Stimulated activated CD4-positive, alpha-beta T cell treated with anti-CD3 and anti-CD28 coated beads, Interleukin-12 subunit alpha, Interleukin-12 subunit beta, amount 100 ng/mL, for 24 hours (primary cell): ENCODE data around the gene NRCAM.

Source experiments
- DNase-seq, 2 experiments: peaks; one replicate each; pipeline ENCODE4 v3.0.0-alpha.2; 2020; ENCODE audit warnings: low read depth in 2 of 2

NRCAM gene

DNA sequence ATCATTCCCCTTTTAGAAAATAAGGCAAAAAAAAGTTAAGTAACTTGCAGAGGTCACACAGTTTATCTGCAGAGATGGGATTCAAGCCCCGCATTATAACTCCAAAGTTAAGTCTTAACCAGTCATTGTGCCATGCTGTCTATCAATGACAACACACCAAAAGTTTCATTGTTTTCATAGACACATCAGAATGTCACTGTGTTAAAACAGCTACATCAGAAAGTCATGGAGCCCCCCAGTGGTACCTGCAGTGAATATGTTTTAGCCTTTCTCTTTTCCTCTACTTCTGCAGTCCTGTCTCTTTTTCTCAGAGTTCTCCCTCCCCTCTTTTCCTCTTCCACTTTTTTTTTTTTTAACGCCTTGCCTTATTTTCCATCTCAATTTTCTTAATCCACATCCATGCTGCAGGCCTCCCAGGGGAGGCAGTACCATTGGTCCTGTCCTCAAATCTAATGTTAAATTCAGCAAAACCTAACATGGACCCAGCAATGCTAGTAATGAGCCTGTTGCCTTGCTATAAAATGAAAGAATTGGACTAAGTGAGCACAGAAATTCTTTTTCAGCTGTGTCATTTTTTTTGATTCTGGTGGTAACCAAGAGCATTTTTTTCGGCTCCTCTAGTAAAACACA lies 3.8 kb upstream of the NRCAM start:
- DNase-seq = no peak

DNA sequence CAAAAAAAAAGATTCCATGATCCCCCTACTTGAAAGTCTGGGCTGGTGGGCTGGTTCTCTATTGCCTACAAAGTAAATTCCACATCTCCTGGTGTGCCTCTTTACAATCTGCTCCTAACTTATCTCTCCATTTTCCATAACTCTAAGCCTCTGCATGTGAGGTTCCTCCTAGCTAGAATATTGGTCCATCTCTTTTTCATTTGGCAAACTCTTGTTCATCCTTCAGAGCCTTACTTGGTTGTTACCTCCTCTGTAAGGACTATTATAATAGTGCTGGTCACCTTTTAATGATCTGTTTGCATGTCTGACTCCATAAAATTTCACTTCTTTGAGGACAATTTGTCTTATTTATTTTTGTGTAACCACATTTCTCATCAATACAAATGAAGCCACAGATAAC lies 1.6 kb upstream of the NRCAM start:
- no peak for DNase-seq

DNA sequence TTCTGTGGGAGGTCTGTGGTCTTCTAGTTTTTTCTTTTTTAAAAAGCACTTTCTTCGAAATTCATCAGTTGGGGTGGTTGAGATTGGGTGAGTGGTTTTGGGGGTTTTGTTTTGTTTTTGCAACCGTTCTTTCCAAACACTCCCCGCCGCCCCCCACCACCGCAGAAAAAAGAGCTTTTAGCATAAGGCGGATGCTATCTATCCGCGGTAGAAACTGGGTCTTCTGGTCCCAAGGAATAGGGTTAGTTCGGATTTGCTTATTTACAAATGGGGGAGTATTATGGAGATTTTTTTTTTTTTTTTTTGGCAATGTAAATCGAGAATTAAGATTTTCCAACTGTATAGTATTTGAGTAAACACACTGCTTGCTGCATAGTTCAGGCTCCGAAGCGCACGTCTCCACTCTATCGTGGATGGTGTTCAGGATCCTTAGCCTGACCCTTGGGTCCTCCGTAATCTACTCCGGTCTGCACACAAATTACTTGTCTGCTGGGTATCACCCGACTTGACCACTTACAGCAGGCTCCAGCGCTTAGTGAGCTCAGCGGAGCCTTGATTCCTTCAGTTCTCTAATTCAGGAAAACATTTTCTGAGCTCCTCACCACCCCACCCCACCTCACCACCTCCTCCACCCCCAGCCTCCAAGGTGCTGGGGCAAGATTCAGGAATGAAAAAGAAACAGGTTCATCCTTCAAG lies 757 bp upstream of the NRCAM start:
- DNase-seq = no peak

DNA sequence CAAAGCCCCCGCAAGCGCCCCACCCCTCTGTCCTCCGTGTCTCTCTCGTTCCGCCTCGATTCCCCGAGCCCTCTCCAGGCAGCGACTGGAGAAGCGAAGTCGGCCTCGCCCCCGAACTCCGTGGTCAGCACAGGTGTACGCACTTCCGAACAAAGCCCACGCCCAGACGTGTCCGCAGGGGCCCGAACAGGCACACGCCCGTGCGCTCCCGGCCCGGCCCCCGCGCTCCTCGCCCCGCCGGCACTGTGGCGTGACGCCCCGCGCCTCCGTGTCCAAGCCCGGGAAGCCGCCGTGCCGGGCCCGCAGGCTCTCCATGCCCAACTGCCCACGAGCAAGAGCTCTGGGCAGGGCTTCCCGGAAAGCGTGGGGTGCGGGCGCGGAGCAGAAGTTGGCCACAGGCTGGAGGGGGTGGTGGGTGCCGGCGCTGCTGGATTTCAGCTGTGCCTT lies 662 bp downstream of the NRCAM start:
- no peak for DNase-seq

DNA sequence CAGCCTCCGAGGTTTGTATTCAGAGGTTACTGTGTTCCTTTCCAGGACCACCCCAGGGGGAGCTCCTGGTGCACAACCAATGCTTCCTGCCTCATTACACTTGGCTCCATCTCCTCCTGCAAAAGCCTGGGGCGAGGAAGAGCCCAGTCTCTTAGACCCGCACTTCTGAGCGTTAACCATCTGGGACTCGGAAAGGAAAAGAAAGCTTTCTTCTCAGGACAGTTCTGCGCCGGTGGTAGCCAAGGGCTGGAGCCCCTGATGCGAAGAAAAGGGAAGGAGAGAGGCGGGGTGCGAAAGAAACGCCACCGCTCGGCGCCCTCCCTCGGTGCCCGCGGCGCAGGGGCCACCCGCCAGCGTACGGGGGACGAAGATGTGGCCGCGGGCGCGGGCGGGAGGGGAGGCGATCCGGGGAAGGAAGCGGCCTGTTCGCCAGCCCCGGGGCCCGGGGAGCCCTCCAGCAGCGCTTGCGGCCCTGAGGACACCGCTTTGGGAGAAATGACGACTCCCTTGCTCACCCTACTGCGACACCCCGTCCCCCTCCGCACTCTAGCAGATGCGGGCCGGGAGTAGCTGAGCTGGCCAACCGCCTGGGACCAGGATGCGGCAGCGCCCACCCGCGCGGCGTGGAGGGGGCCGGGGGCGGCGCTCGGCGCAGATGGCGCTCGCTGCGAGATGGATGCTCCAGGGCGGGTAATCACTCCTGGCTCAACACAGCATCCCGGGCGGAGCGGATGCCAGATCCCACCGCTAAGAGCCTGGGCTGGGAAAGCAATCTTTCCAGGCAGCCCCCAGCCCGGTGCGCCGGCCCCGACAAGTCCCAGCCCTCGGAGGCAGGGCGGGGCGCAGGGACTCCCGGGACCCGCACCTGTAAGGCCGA lies 1.3 kb downstream of the NRCAM start:
- DNase-seq = no peak

DNA sequence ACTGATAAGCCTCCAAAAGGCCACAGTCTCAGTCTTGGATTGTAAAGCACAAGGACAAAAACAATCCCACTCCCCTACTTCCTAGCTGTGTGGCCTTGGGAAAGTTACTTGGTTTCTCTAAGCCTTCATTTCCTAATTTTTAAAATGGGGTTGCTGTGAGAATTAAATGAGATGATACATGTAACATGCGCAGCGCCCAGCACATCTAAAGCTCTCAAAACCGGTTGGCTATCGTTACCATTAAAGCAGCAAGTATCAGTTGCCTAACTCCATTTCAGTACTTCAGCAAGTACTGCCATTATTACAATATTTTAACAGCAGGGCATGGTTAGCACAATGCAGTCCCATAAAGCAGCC lies 1.9 kb downstream of the NRCAM start:
- no peak for DNase-seq

DNA sequence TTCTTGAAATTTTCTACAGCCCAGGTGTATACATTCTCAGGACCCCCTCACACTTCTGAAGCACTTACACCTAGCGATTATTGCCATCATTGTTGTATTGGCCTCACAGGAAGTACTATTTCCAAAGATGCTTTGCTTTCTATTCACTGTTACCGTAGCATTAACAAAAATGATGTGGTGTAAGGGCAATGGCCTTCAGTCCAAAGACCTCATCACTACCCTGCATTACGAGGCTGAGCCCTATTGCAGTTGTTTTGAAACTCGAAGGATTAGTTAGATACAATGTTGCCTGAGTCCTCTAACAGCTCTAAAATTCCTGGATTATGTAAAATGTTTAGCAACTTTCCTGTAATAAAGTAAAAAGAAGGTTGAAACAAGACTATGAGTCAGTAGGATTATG lies 2.9 kb downstream of the NRCAM start:
- DNase-seq = no peak

DNA sequence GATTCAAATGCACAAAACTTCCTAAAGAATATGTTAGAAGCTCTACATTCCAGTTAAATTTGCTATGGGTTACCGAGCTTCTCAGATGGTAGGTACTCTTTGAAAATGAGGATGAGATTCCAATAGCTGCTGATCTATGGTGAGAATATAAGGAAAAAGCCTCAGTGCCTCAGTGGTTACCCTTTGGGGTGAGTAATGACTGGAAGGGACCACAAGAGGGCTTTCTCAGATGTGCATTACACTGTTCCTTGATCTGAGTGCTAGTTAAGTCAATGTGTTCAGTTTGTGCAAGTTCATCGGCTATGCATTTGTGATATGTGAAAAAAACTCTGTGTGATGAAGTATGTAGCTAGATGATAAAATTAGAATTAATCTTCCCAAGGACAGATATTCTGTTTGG lies 3.5 kb downstream of the NRCAM start:
- no peak for DNase-seq

DNA sequence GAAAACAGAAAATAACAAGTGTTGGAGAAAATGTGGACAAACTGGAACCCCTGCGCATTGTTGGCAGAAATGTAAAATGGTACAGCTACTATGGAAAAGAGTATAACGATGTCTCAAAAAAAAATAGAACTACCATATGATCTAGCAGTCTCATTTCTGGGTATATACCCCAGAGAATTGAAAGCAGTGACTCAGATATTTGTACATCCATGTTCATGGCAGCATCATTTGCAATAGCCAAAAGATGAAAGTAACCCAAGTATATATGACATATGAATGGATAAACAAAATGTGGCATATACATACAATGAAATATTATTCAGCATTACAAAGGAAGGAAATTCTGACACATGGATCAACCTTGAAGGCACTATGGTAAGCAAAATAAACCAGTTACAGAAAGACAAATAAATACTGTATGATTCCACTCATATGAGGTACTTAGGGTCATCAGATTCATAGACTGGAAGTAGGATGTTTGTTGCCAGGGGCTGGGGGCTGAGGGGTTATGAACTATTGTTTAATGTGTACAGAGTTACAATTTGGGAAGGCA lies 4.9 kb downstream of the NRCAM start:
- no peak for DNase-seq

DNA sequence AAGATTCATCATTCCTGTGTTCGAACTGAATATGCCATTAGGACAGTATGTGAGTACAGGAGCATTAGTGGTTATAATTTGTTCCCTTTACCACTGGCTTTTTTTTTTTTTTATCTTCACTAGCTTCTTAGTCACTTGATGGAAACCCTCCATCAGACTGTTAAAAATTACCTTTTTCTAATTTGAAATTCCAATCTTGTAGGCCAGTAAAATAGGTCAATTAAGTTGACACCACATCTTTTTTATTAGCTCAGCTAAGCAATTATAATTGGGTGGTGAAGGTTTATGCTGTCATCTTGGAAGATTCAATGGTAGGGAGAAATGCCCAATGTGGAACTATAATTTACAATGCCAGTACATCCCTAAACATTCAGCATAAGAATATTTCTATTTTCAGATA lies 6.1 kb downstream of the NRCAM start:
- no peak for DNase-seq

DNA sequence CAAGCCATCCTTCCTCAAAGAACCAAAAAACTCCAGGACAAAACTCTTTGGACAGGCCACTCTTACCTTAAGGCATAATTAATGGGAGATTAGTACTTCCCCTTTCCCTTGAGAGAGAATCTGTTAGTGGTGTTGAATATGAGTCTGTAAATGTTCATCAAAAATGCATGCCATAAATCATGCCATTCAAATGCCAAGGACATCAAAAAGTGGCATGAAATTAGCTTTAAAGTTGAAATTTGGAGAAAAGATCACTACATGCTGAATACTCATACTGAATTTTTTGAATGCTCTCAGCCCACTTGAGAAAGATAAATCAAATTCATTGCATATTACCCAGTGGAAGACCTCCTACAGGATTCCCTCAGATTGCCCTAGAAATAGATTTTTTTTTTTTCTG lies 6.7 kb downstream of the NRCAM start:
- no peak for DNase-seq

DNA sequence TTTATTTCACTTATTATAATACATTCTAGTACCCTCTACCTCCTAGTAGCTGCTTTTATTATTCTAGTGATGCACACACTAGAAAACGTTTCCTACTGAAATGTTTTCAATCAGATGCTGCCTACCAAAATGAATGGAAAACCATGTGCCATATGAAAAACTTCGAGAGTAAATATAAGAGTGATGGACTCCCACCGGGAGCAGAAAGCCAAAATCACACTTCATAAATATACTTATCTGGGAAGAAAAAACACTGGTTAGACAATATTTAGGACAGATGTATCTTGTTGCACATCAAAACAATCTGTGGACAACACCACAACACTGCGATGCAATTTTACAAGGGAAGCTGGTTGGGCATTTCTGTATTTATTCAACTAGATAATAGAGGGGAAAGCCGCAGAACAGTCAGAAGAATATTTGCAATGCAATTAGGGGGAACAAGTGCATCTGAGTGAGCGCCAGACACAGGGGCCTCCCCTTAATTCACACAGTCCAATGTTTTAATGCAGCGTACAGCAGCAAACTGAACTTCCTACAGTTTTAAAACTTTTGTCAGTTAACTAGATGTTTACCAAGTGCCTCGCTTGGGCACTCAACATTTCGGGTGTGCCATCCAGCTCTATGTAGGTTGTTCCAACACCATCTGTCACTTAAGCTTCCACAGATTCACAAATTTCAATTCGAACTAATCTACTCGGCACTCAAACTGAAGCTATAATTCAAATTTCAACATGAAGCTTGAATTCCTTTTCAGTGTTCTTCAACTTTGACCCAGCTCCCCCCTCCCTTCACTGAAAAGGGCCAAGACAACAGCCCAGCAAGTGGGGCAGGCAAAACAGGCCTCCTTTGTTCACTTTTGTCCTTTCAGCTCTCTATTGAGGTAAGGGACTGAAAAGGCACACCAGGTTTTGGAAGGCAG lies 7.4 kb downstream of the NRCAM start:
- DNase-seq = no peak

DNA sequence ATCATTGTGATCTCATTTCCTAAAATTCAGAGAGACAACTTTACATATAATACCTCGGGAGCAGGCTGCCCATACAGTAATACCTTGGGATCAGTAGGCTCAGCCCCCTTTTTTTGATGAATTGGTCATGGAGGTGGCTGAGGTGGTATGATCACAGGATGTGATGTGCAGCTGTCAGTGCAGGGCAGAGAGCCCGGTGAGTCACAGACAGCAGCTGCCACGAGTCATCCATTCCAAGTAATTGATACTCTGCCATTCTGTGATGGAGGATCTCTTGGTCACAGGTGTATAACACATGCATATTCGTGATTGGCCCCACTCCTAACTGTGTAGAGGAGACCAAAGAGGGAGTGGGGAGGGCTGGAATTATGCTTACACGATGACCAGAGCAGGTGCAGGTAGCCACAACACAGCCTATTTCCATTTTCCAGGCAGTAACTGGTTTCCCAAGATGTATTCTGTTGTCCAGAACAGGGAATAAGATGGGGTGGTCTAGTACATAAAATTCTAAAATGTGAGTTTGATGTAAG lies 14.1 kb downstream of the NRCAM start:
- no peak for DNase-seq

DNA sequence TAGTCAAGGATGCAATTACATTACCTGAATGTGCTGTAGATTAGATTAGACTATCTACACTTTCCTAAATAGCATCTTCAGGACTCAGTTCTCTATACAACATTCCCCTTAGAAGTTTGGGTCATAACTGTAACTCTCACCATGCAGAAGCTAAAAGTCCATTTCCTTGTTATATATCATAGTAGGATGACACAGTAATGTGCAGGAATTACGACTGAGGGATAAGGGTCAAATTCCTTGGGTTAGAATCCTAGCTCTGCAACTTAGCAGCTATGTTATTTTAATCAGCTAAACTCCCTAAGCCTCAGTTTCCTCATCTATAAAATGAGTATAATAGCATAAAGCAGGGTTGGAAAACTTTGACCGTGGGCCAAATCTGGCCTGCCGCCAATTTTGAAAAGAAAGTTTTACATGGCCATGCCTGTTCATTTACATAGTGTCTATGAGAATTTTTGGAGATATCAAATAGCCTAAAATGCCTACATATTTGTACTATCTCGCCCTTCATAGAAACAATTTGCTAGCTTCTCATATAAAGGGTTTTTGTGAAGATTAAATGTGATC lies 14.8 kb downstream of the NRCAM start:
- no peak for DNase-seq

DNA sequence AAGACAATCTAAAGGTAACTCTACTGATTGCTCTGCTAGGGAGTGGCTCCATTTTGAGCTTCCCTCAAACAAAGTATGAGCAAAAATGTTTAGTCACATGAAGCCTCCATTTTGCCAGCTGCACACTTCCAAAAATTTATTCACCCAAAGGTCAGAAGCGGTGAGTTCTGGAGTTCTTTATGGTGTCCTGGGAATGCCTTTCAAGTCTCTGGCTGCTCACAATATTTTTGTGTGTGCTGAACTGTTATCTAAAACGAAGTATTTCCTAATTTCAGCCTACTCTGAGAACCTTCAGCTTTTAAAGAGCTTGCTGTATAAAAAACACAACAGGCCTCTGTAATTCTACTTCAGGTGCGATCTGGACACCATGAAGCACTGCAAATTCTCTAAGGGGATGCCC lies 15.6 kb downstream of the NRCAM start:
- DNase-seq = no peak

DNA sequence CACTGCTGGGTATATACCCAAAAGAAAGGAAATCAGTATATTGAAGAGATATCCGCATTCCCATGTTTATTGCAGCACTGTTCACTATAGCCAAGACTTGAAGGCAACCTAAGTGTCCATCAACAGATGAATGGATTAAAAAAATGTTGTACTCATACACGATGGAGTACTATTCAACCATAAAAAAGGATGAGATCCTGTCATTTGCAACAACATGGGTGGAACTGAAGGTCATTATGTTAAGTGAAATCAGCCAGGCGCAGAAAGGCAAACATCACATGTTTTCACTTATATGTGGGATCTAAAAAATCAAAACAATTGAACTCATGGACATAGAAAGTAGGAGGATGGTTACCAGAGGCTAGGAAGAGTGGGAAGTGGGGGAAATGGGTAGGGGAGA lies 19.3 kb downstream of the NRCAM start:
- no peak for DNase-seq

DNA sequence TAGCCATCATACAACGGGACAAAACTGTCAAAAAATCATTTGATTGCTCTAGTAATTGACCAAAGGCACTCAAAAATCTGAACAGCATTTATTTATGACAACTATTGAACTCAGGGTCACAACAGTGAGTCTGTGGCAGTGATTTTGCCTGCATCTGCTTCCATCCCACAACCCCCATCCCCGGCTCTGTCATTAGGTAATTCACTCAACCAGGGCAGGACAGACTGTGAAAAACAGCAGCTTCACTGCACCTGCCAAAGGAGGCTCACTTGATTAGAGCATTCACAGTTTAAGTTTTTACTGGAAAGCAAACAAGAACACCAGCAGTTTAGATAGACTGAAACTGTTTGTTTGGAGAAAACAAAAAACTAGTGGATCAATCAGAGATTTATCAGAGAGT lies 22.2 kb downstream of the NRCAM start:
- no peak for DNase-seq

DNA sequence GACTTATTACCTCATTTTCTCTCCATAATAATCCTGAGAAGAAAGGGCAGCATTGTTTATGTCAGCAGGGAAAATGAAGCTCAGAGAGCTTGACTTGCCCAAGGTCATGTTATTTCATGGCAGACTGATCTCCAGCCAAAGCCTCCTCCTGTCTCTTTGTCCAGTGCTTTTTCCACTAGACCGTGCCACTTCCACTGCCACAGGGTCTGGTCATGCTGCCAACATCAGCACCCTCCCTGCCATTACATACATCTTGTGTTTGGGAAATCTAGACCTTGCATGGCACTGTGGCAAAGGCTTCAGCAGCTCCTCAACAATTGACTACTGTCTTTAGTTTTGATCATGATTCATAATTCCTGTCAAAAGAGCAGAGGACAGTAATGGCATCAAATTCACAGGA lies 25.1 kb downstream of the NRCAM start:
- DNase-seq = no peak

DNA sequence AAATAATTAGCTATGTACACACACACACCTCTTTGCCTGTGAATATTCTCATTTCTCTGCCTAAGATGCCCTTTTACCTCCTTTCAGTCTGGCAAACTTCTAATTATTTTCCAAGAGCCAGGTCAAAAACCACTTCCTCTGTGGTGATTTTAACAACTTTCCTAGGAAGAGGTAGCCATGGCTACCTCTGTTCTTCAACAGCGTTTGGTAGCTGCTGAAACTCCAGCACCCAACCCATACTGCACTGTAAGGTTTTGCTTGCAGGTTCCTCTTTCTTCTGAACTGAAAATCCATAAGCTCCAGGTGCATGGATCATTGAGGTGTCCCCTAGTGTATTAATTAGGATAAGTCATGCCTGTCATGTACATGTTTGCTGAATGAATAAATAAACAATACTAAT lies 25.6 kb downstream of the NRCAM start:
- no peak for DNase-seq

DNA sequence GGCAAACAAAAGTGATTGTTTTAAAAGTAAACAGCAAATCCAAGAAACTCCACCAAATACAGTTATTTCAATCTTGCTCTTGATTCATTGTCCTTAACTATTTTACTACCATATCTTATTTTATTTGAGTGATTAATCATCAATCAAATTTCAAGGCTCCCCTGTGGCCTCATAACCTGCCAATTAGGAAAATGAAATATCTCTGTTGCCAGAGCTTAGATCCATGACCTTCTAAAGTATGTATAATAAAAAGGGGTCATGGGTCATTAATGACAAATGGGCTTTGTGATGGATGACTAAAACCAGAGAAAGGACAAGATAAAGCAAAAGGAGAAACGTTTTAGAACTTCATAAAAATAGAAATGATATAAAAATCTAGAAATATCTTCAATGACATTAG lies 28.5 kb downstream of the NRCAM start:
- no peak for DNase-seq

DNA sequence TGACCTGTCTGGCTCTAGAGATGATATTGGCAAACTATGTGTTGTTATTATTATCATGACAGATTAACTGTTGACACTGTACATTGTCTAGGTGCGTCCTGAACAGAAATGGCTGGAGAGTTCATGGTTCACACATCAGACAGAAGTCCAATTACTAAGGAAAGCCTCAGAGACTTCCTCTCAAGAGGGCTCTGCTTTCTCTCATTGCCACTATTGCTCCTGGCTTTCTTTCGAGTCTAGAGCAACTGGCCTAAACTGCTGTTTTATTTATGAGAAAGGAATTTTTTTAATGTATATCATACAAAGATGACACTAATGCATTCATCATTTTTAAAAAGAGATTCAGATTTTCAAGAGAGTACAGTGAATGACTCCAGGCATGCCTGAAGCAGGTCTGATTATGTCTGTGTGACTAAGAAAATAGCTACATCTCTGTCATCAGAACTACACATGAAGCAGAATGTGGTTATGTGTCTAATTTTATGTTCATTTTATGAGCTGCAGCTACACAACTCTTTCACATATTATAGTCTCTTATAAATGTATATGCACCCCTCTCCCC lies 30.4 kb downstream of the NRCAM start:
- DNase-seq = no peak
